Progenitor cell of endocrine pancreas (in vitro differentiated cells): ENCODE results near the gene KRTAP4-8. TPM values are rescaled to one million over a fixed set of nuclear protein-coding genes. Genes with fewer than 3 reads are reported as not detected.
"Not testable (repeated sequence)": the region's sequence is repeated elsewhere in the genome, so short reads cannot be mapped to it uniquely, and the experiment has no call there.

Experiments used
- DNase-seq: peaks from one replicate; pipeline ENCODE4 v3.0.0; 2021; ENCODE audit warnings: low spot score; ENCODE audit not compliant: unreplicated experiment
- H3K27ac Mint-ChIP-seq: 2 replicates; pipeline ENCODE4 v1.8.0; 2021; ENCODE audit warnings: mild to moderate bottlenecking, moderate library complexity, mixed read lengths
- H3K27me3 Mint-ChIP-seq: 2 replicates; pipeline ENCODE4 v1.8.0; 2021; ENCODE audit warnings: mixed read lengths
- H3K36me3 Mint-ChIP-seq: 2 replicates; pipeline ENCODE4 v1.8.0; 2022; ENCODE audit warnings: mixed read lengths; ENCODE audit not compliant: insufficient read depth
- H3K4me1 Mint-ChIP-seq: 2 replicates; pipeline ENCODE4 v1.8.0; 2021; ENCODE audit warnings: low read depth, mixed read lengths
- H3K4me3 Mint-ChIP-seq: 2 replicates; pipeline ENCODE4 v1.8.0; 2021; ENCODE audit warnings: low read depth, mild to moderate bottlenecking, moderate library complexity, mixed read lengths
- H3K9me3 Mint-ChIP-seq: 2 replicates; pipeline ENCODE4 v1.8.0; 2021; ENCODE audit warnings: low read depth, mixed read lengths
- total RNA-seq: library from RNA; stranded (reverse); gene quantifications from 2 replicates; pipeline ENCODE4 v1.2.1, GENCODE V29; 2021
- TF ChIP-seq, protein P1 (sequence below): fragments of 200-600 bp; sonication (generic); IDR thresholded peaks from one replicate; pipeline ENCODE4 v1.5.0; 2021; ENCODE audit warnings: antibody characterized with exemption, mild to moderate bottlenecking; ENCODE audit not compliant: unreplicated experiment

Gene KRTAP4-8
- total RNA-seq, 1 donor from 2014 or later = not detected

DNA sequence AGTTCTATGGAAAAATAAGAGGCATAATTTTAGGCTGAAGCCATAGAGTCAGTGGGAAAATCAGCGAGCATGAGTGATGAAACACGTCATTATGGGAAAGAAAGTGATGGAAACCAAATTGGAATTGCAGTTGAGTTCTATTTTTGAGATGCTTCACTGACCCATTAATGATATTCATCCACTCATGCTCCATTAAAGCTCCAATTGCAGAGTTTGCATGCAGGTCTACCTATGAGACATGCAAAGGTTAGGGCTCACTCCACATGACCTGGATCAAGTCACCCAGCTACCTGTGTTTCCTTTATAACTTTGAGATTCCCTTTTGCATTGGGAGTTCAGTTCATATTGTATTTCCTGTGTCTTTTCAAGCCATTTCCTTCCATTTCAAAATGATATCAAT is 24.3 kb downstream of the KRTAP4-8 start:
- Mint-ChIP-seq H3K4me1 (no peaks in the 10 kb centered on the region), H3K27me3 (peaks cover 9% of the 10 kb centered on the region), H3K9me3 (no peaks in the 10 kb centered on the region), H3K36me3 (no peaks in the 10 kb centered on the region), H3K27ac (no peak overlapping the region), H3K4me3 (no peak overlapping the region)
- DNase-seq = no peak
- TF ChIP-seq, protein P1, sequence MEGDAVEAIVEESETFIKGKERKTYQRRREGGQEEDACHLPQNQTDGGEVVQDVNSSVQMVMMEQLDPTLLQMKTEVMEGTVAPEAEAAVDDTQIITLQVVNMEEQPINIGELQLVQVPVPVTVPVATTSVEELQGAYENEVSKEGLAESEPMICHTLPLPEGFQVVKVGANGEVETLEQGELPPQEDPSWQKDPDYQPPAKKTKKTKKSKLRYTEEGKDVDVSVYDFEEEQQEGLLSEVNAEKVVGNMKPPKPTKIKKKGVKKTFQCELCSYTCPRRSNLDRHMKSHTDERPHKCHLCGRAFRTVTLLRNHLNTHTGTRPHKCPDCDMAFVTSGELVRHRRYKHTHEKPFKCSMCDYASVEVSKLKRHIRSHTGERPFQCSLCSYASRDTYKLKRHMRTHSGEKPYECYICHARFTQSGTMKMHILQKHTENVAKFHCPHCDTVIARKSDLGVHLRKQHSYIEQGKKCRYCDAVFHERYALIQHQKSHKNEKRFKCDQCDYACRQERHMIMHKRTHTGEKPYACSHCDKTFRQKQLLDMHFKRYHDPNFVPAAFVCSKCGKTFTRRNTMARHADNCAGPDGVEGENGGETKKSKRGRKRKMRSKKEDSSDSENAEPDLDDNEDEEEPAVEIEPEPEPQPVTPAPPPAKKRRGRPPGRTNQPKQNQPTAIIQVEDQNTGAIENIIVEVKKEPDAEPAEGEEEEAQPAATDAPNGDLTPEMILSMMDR = no peak

DNA sequence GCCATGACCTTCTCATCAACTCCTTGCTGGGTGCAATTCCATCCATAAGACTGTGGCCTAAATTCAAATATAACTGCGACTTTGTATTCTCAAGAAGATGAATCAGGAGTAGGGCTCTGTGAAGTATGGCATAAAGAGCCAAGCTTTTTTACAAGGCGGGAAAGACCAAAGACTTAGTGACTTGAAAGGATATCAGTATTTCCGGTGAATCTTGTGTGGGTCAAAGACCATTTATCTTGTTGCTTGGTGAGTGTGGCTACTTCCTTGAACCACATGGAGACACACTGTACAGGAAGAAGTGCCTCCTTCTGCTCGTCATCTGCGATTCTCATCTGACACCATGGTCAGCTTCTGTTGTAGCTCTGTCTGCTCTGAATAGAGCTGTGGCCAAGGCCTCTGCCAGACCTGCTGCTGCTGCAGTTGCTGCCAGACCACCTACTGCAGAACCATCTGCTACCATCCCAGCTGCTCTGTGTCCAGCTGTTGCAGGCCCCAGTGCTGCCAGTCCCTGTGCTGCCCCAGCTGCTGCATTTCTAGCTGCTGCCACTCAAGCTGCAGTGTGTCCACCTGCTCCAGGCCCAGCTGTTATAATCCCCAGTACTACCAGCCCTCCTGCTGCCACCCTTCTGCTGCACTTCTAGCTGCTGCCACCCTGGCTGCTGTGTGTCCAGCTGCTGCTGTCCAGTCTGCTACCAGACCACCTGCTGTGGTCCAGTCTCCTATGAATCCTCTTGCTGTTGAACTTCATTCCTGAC is 26.2 kb downstream of the KRTAP4-8 start:
- Mint-ChIP-seq H3K4me3 (no peak overlapping the region), H3K36me3 (no peaks in the 10 kb centered on the region), H3K27ac (peak overlapping the region; percentile 7), H3K9me3 (no peaks in the 10 kb centered on the region), H3K27me3 (peaks cover 9% of the 10 kb centered on the region), H3K4me1 (no peaks in the 10 kb centered on the region)
- no peak for DNase-seq
- TF ChIP-seq, protein P1 = no peak

DNA sequence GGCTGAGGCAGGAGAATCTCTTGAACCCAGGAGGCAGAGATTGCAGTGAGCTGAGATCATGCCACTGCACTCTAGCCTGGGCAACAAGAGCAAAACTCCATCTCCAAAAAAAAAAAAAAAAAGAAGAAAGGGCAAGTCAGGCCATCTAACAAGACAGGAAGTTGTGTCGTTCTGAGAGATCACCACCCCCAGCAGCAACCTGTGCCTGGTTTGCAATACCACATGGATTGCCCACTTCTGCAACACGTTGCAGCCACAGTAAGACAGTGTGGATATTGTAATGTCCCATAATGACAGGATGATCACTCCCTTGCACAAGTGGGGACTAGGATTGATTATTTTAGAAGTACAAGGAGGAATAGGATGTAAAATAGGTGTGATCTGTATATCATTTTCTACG is 28.9 kb downstream of the KRTAP4-8 start:
- TF ChIP-seq, protein P1 = no peak
- H3K4me3 Mint-ChIP-seq = no peak overlapping the region
- no peak for DNase-seq
- peaks cover 2% of the 10 kb centered on the region for H3K4me1 Mint-ChIP-seq
- H3K27me3 Mint-ChIP-seq = no peaks in the 10 kb centered on the region
- no peaks in the 10 kb centered on the region for H3K9me3 Mint-ChIP-seq
- H3K27ac Mint-ChIP-seq = no peak overlapping the region
- H3K36me3 Mint-ChIP-seq = no peaks in the 10 kb centered on the region

DNA sequence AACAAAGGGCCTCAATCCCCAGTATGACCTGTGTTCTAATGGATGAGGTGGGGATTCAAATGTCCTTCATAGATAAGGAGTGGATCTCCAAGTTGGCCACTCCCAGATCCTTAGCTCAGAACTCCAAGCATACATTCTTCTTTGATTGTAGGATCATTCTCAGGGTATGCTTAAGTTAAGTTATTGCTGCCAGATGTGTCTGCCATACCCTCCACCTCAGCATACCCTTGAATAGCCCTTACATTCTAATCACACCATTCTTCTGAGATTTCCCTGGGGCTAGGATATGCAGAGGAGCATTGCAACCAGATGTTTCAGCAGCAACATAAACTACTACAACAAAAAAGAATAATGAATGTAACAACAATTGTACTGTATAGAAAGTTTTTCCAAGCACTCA is 30.7 kb downstream of the KRTAP4-8 start:
- Mint-ChIP-seq H3K27ac (no peak overlapping the region), H3K4me3 (no peak overlapping the region), H3K27me3 (no peaks in the 10 kb centered on the region), H3K4me1 (peaks cover 2% of the 10 kb centered on the region), H3K9me3 (no peaks in the 10 kb centered on the region), H3K36me3 (no peaks in the 10 kb centered on the region)
- TF ChIP-seq, protein P1 = no peak
- DNase-seq = no peak

DNA sequence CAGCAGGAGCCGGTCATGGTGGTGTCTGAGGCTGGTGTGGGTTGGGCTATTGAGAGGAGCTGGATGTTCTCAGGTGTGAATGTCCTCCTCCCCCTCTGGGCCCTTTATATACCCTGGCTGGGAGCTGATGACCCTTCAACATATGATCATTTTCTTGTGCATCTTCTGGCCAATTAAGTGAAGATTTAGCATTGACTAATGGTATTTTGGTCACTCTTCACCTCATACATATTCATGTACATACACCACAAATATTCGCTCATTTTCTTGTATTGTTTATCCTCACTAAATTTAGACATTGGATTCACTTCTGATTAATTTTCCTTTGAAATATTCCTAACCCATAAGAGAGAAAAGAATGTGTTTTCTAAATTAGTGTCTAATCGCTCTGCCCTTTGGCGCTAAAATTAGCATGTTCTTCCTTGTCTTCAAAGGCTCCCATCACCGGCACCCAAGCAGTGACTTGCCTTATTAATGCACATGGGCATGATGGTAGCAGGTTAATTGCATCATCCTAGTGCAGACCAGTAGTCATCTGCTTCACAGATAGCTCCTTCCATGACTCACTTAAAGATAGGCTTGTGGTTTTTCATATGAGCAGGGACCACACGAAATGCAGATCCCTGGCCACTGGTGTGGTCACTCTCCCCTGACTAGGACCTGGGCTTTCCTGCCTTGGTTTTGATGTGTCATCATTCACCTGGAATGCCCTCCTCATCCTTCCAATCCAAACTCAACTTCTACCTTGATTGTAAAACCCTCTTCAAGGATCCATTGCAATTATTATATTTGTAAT is 31.9 kb downstream of the KRTAP4-8 start, which contains the start of gene KRTAP2-4:
Gene KRTAP2-4, minus strand, starts transcription at position 51 of the 796 bp plus-strand sequence. Its CDS starts 34 bp downstream, at position 17.
- no peak within 1 kb of the TSS for H3K27ac Mint-ChIP-seq
- no peak within 1 kb of the TSS for H3K4me3 Mint-ChIP-seq
- no peaks in the 10 kb centered on the region for H3K27me3 Mint-ChIP-seq
- TF ChIP-seq, protein P1 = no peak
- no peaks in the 10 kb centered on the region for H3K9me3 Mint-ChIP-seq
- H3K4me1 Mint-ChIP-seq = peaks cover 2% of the 10 kb centered on the region
- no peak for DNase-seq
- no peaks in the 10 kb centered on the region for H3K36me3 Mint-ChIP-seq

DNA sequence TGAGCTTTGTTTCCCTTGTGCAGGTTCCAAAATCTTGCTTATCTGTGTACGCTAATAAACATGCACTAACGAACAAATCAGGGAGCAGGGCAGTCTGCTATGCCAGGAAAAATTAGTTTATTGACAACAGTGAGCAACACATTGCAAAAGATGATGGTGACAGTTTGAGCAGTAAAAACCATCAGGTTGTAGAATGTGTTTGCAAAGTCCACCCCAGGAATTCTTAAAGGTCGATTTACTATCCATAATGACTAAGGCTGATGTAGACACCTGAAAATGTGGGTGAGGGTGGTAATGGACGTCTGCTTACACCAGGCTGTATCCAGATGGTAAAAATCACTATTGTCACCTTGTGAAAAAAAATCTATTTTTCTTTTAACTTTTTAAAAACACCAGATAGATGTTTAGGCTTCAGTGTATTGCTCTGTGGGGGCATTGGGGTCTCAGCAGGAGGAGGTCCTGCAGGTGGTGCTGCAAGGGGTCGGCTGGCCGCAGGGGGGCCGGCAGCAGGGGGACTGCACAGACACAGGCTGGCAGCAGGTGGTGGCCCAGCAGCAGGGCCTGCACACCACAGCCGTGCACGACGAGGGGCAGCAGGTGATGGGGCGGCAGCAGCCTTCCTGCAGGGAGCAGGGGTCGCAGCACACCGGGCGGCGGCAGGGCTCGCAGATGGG is 32.8 kb downstream of the KRTAP4-8 start:
- H3K4me3 Mint-ChIP-seq, H3K36me3 Mint-ChIP-seq, H3K9me3 Mint-ChIP-seq, H3K27ac Mint-ChIP-seq, DNase-seq, H3K4me1 Mint-ChIP-seq, H3K27me3 Mint-ChIP-seq: not testable (repeated sequence)
